Endometrium (tissue), 2 donors: Measurements from ENCODE around the gene ANKRD6.

Source experiments
- FAIRE-seq: peaks from 2 replicates; lab custom pipeline; 2012; peaks lifted over from hg19 to GRCh38; lab: Jason Lieb, UNC
- donor health status: control.
- donor health status: control.

The ANKRD6 gene

DNA sequence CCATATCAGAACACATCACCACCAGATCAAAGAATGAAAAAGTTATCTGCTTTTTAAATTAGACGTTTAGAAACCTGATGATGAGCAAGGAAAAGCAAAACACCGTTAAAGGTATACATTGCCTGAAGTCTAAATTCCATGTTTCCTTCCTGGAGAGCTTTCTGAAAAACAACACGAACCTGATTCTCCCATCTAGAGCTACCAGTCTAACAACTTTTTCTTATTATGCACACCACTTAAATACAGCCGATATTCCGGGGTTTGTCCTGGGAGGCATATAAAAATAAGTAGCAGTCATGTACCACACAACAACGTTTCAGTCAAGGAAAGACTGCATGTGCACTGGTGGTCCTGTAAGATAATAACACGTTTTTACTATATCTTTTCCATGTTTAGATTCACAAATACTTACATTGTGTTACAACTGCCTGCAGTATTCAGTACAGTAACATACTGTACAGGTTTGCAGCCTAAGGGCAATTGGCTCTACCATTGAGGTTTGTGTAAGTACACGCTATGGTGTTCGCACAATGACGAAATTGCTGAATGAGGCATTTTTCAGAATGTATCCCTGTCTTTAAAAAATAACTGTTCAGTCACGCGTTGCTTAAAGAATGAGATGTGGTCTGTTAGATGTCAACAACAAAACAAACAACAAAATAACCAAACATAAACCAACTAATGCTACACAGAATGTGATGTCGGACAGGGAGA is 224.7 kb downstream of the ANKRD6 start:
- FAIRE-seq = no peak

- FAIRE-seq = no peak
Observed at GRCh38 chr6:89660981-89661380, 228.0 kb downstream of the ANKRD6 start.

GRCh38 chr6:89661559-89661958 is 228.6 kb downstream of the ANKRD6 start:
- FAIRE-seq = no peak

- no peak for FAIRE-seq
Observed at GRCh38 chr6:89662659-89663223, 229.8 kb downstream of the ANKRD6 start.

GRCh38 chr6:89667872-89668556 is 235.1 kb downstream of the ANKRD6 start:
- FAIRE-seq = no peak

DNA sequence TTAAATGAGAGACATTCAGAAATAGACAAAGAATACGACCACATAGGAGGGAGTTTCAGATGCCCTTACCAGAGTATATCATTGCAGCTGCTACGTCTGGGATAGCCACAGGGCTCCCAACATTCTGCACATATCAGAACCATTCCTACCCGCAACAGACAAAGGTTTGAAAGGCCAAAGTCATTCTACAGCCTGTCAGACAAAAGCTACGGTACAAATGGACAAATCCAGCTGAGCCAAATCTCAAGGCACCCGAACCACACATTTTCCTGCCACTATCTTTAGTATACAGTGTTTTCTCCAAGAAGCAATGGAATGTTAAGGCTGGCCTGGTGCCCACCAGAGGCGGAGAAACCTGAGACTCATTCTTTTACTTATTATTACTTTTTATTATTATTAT is 236.1 kb downstream of the ANKRD6 start:
- FAIRE-seq = no peak

DNA sequence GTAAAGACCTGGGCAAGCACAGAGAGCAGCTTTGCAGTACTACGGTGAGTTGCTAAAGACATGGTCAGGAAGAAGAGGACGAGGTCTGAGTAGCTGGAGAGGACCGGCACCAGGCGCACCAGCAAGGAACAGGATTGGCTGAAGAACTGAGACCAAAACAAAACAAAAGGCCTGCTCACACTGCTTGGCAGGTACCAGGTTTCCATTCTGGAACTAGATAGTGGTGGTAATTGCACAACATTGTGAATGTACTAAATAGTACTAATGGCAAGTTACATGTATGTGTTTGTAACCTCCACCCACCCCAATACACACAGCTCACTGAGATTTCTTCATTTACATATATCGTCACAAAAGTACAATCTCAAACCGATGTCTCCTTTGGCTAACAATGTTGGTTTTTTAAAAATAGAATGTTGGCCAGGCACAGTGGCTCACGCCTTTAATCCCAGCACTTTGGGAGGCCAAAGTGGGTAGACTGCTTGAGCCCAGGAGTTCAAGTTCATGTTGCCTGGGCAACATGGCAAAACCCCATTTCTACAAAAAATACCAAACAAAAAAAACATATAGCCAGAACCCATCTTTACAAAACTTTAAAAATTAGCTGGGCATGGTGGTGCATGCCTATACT is 238.1 kb downstream of the ANKRD6 start:
- FAIRE-seq = no peak

DNA sequence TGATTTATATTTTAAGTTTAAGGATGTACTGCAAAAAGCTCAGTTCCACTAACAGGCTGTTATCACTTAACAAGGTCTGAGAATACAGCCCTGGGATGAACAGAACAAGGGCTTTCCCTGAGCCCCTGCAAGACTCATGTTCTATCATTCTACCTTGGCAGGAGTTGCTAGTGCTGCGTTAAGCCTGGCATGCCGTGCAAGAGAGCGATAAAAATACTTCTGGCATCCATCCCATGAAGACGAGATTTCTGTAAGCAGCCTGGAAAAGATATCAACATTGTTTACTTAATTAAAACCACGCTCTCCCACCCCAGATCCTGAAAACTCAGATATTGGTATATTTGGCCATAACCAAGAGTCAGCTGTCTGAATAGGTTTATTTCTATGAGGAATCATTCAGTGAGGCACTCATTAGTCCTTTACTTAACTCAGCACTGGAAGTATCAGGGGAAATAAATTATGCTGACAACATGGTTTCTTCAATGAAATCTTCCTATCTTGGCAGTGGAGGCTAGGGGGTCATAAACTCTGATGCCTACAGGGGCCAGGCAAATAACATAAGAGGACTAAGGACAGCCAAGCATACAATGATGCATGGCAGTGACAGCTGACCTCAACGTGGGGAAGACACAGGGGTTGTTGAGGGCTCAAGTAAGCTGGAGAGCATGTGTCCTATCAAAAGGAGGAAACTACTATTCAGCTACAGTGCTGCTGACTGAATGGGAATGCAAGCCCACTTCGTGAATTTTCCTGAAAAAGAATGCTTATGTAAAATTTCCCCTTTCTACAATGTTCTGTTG is 243.2 kb downstream of the ANKRD6 start:
- no peak for FAIRE-seq

- no peak for FAIRE-seq
Observed at GRCh38 chr6:89678531-89678930, 245.6 kb downstream of the ANKRD6 start.

DNA sequence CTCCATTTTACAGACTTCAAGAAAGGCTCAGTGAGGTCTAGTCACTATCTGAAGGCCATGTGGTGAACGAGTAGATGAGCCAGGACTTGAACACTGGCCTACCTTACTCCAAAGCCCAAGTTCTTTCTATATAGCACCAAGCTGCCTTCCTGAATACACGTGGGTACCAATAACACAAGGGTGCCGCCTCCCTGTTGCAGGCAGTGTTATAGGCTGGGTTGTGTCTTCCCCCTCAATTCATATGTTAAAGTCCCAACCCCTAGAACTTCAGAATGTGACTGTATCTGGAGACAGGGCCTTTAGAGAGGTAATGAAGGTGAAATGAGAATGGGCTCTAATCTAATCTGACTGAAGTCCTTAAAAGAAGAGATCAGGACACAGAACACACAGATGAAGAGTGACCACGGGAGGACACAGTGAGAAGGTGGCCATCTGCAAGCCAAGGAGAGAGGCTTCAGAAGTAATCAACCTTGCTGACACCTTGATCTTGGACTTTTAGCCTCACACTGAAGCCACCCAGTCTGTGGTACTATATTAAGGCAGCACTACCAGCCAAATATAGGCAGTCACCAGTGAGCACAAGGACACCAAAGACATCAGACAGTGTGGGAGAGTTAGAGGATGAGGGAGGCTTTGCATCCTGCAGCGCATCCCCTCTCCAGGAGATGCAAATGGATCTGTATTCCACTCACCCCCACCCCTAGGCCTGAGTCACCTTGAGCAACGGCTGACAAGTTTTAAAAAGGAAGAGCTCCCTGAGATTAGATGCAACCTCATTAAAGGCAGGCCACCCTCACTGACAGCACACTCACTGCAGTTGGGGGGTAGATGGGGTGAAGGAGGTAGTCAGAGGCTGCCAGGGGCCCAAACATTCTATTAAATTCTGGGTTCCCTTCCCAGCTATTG is 246.5 kb downstream of the ANKRD6 start:
- no peak for FAIRE-seq

DNA sequence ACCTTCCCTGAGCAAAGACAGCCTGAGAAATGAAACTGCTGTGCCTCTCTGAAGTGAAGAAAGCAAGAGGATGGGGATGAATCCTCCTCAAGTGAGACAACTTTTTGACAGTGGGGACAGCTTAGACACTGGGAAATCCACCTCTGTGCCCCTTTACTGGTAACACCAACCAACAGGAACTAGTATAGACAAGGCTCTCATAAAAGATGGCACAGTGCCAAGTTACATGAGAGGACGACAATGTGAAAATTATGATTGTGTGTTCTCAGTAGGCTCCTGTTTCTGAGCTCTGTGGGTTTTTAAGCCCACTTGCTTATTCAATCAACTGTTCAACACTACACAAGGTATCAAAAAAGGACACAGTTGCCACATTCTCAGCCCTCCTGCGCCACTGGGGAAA is 247.2 kb downstream of the ANKRD6 start:
- FAIRE-seq = no peak

DNA sequence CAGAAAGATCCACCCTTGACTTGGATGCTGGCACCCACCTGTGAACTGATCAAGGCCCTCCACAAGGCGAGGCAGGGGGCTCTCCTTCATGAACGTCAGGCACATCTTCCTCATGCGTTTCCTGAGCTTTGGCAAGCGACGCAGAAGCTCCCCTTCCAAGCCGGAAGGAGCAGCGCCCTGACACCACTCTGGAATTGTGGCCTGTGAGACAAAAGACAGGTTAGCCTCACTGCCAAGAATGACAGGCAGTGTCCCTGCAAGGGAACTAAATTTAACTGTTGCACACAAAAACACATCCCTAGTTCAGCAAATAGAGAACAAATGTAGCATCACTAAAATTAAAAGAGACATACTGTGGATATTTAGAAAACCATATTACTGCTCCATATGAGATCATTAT is 247.6 kb downstream of the ANKRD6 start:
- no peak for FAIRE-seq

GRCh38 chr6:89681983-89682564 is 249.1 kb downstream of the ANKRD6 start:
- FAIRE-seq = no peak

GRCh38 chr6:89682991-89683390 is 250.0 kb downstream of the ANKRD6 start:
- FAIRE-seq = no peak
